Right ventricle myocardium superior (tissue), 1 donor: Measurements from ENCODE around the gene CLEC6A. TPM values are rescaled to one million over a fixed set of nuclear protein-coding genes. Genes with fewer than 3 reads are reported as not detected.
"Not testable (repeated sequence)": the region's sequence is repeated elsewhere in the genome, so short reads cannot be mapped to it uniquely, and the experiment has no call there.

Experiments used
- ATAC-seq: fragments of 200-7000 bp; cut with Tn5 transposase; one replicate; pipeline ENCODE4 v1.9.1; 2020; ENCODE audit warnings: mild to moderate bottlenecking; ENCODE audit not compliant: poor library complexity
- DNase-seq: peaks from one replicate; pipeline ENCODE4 v3.0.0-alpha.2; 2020
- intact Hi-C: fragments of 100-400 bp; cut with DNase I; formaldehyde crosslinking; loops from one replicate; pipeline ENCODE4 v1.11.2; 2022
- total RNA-seq: library from RNA; stranded (reverse); fragmentation: NEBNext Ultra II Directional; extraction: Animal tissue kit (Norgen Biotek cat#: 25700); gene quantifications from one replicate; pipeline ENCODE4 v1.2.1, GENCODE V29; 2021
- donor health status: DM: no; HTN: yes; CAD: no; lungs with severe emphysema.

Gene CLEC6A
- total RNA-seq, 1 donor from 2014 or later: not detected

DNA sequence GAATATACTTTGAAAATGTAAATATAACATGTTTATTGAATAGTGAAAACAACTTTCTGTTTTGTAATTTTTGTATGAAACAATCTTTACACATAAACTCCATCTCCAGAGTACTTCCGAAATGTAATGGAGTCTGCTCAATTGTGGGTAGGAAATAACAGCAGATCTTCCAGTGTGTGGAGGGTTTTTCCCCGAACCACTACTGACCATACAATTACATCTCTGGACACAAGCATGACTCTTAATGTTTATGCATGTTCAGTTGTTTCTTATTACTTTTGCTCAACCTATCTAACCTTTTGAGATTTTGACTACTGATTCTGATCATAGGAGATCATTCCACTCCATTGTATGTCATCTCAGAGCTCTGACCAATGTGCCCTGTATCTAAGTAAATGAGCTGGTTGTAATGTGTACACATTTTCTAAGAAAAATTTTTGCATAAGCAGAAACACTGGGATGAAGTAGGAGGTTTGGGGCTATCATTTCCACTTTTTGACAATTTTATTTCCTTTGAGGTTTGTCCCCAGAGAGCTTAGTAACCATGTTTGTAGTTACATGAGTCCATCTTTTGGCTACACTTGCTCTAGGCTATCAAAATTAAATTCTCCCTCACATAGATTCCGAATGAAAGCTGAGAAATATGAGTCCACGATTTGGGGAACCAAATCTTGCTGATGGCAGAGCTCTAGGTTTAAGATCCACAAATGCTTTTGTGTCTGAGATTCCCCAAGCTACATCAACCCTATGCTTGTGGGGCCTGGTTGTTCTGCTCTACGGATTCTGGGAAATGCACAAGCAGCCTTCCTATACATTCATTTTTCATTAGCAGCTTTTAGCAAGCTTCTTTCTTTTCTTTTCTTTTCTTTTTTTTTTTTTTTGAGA is 36.1 kb downstream of the CLEC6A start:
- intact Hi-C loops: no loop called here
- peak; percentile 39 for ATAC-seq
- no peak for DNase-seq

GRCh38 chr12:8493084-8493483 is 37.3 kb downstream of the CLEC6A start:
- DNase-seq (no peak), ATAC-seq (peak; percentile 57)
- intact Hi-C loops: no loop called here

DNA sequence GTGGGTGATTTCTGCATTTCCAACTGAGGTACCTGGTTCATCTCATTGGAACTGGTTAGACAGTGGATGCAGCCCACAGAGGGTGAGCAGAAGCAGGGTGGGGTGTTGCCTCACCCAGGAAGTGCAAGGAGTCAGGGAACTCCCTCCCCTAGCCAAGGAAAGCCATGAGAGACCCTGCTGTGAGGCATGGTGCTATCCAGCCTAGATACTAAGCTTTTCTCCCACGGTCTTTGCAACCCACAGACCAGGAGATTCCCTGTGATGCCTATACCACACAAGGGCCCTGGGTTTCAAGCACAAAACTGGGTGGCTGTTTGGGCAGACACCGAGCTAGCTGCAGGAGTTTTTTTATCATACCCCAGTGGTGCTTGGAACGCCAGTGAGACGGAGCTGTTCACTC is 39.9 kb downstream of the CLEC6A start:
- not testable (repeated sequence) for ATAC-seq

GRCh38 chr12:8496074-8496473 is 40.3 kb downstream of the CLEC6A start:
- intact Hi-C loops, DNase-seq, ATAC-seq: not testable (repeated sequence)

More for the DNA sequence above, 39.9 kb downstream of the CLEC6A start:
- intact Hi-C loops, DNase-seq: not testable (repeated sequence)

DNA sequence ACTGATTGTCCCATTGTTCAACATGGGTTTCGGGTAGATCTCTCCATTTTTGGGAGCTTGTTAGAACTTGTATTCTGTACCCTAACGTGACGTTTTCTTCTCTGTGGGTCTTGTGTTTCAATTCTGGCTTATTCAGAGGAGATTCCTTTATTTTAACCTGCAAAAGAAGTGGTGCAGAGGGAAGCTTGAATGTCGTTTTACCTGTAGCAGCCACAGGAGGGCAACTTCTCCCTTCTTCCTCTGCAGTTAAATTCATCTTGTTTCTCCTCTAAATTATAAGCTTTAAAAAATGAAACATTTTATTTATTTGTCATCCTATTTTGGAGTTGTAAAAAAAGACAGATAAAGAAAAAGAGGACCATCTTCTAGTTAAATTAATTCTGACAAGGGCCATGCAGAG is 43.9 kb downstream of the CLEC6A start:
- intact Hi-C loops: no loop called here
- DNase-seq: no peak
- ATAC-seq: no peak

DNA sequence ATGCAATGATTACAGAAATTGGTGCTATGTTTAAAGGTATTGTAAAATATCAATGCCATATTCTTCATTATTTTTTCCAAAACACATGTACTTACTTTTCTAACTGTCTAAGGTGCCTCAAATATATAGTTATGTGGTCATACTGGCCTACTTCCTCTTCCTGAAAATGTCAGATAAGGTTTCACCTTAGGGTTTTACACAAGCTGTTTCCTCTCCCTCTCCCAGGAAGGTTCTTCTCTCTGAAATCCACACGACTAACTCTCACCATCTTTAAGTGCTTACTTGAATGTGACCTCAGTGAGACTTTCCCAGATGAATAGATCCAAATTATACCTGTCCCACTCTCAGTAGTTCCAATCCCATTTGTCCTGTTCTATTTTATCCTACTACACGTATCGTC is 46.0 kb downstream of the CLEC6A start:
- DNase-seq (no peak), ATAC-seq (no peak)
- intact Hi-C loops: no loop called here

- intact Hi-C loops: no loop called here
Observed at GRCh38 chr12:8504351-8504750, 48.6 kb downstream of the CLEC6A start.

GRCh38 chr12:8507596-8507995 is 51.8 kb downstream of the CLEC6A start:
- intact Hi-C loops: no loop called here
- ATAC-seq (no peak), DNase-seq (no peak)

More at GRCh38 chr12:8504351-8504750, 48.6 kb downstream of the CLEC6A start:
- DNase-seq (no peak), ATAC-seq (no peak)

GRCh38 chr12:8508223-8508622 is 52.5 kb downstream of the CLEC6A start:
- intact Hi-C loops: no loop called here
- no peak for ATAC-seq

GRCh38 chr12:8508910-8509841 is 53.4 kb downstream of the CLEC6A start:
- intact Hi-C loops: no loop called here
- DNase-seq (no peak), ATAC-seq (no peak)

More at GRCh38 chr12:8508223-8508622, 52.5 kb downstream of the CLEC6A start:
- no peak for DNase-seq

GRCh38 chr12:8513256-8513655 is 57.5 kb downstream of the CLEC6A start, which contains the start of gene CLEC4D:
Gene CLEC4D (plus strand): TSS chr12:8513503. CDS start chr12:8513733, 230 bp downstream.
- ATAC-seq: no peak
- no peak for DNase-seq
- intact Hi-C loops: no loop called here

DNA sequence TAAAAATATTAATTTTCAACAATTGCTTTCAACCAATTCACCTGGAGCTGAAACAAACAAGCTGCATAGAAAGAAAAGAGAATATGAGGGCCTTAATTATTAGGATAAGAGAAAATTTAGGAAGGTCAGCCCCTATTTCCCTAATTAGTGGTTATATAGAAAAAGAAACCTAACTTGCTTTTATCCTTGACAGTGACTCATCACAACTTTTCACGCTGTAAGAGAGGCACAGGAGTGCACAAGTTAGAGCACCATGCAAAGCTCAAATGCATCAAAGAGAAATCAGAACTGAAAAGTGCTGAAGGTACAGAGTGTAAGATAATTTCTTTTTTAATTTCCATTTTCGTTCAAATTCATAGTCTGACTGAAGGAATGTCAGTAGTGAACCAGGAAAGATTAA is 62.2 kb downstream of the CLEC6A start:
- intact Hi-C loops: no loop called here
- DNase-seq (no peak), ATAC-seq (no peak)

GRCh38 chr12:8519171-8519570 is 63.4 kb downstream of the CLEC6A start:
- intact Hi-C loops: no loop called here
- DNase-seq (no peak), ATAC-seq (no peak)

DNA sequence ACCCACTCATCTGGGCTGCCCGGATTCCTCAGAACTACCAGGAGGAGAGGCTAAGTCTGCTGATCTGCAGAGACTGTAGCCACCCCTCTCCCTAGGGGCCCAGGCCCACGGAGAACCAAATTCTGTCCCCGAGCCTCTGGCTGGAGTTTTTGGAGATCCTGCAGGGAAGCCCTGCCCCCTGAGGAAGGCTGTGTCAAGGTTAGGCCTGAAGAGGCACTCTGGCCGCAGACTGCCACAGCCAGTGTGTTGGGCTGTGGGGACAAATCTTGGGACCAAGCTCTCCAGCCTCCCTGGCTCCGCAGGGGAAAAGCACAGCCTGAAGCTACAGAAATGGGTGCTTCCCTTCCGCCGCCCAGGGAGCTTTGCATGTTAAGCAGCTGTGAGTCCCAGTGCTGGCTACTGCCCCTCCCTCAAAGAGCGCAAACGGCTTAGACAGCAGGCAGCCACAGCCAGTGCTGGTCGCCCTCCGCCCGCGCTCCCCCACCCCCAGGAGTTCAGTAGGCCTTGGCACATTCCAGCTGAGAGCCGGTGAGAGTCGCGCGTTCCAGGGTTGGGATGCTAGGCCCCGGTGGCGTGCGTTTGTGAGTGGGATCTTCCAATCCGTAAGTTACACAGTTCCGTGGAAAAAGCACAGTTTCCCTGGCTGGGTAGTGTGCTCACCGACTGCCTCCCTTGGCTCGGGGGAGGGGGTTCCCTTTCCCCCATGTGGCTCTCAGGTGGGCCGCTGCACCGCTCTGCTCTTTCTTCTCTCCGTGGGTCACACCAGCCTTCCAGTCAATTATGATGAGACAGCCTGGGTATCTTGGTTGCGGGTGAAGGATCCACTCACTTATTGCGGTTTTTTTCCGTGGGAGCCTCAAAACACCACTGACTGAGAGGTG is 71.7 kb downstream of the CLEC6A start:
- no peak for DNase-seq
- ATAC-seq: no peak
- intact Hi-C loops: no loop called here

Other genes with a start within 250 kb of the CLEC6A start
- gene FAM90A1, start 228.3 kb upstream of the CLEC6A start, total RNA-seq: not detected
- not detected for gene CLEC4D, start 57.5 kb downstream of the CLEC6A start, total RNA-seq
- 0.54 TPM for gene CLEC4E, start 84.9 kb downstream of the CLEC6A start, total RNA-seq
- not detected for gene AICDA, start 156.9 kb downstream of the CLEC6A start, total RNA-seq
- gene MFAP5, start 206.9 kb downstream of the CLEC6A start, total RNA-seq: 45.9 TPM
- gene RIMKLB, start 242.0 kb downstream of the CLEC6A start, total RNA-seq: 11.0 TPM